GM21619 (cell line): ENCODE measurements around the gene SAMSN1.
A peak's percentile ranks its signal among the peaks of the same experiment; 100 is the strongest.
"Not testable (repeated sequence)": the region's sequence is repeated elsewhere in the genome, so short reads cannot be mapped to it uniquely, and the experiment has no call there.

Experiments used
- ATAC-seq: cut with Tn5 transposase; IDR thresholded peaks from one replicate; pipeline ENCODE4 v1.9.1; 2021; ENCODE audit not compliant: unreplicated experiment

SAMSN1 gene

GRCh38 chr21:14567331-14568279, 21.5 kb upstream of the SAMSN1 start:
- no peak for ATAC-seq

GRCh38 chr21:14566894-14567293, 20.8 kb upstream of the SAMSN1 start:
- no peak for ATAC-seq

GRCh38 chr21:14562959-14563358, 16.8 kb upstream of the SAMSN1 start:
- ATAC-seq = no peak

GRCh38 chr21:14560555-14560954, 14.4 kb upstream of the SAMSN1 start:
- no peak for ATAC-seq

- no peak for ATAC-seq
Measured at GRCh38 chr21:14560139-14560538, 14.0 kb upstream of the SAMSN1 start.

- no peak for ATAC-seq
Measured at GRCh38 chr21:14559102-14559501, 13.0 kb upstream of the SAMSN1 start.

- ATAC-seq = no peak
Measured at GRCh38 chr21:14557413-14557812, 11.3 kb upstream of the SAMSN1 start.

GRCh38 chr21:14554948-14555347, 8.8 kb upstream of the SAMSN1 start:
- ATAC-seq = no peak

GRCh38 chr21:14553422-14553821, 7.3 kb upstream of the SAMSN1 start:
- ATAC-seq = no peak

- ATAC-seq = no peak
Measured at GRCh38 chr21:14551741-14552140, 5.6 kb upstream of the SAMSN1 start.

- no peak for ATAC-seq
Measured at GRCh38 chr21:14550135-14550534, 4.0 kb upstream of the SAMSN1 start.

- no peak for ATAC-seq
Measured at GRCh38 chr21:14548779-14549178, 2.7 kb upstream of the SAMSN1 start.

GRCh38 chr21:14547834-14548513, 1.9 kb upstream of the SAMSN1 start:
- ATAC-seq = peak; percentile 30

GRCh38 chr21:14546719-14547118, 604 bp upstream of the SAMSN1 start:
- ATAC-seq = not testable (repeated sequence)

- ATAC-seq = no peak
Measured at GRCh38 chr21:14543983-14544382, 2.1 kb downstream of the SAMSN1 start.

GRCh38 chr21:14542638-14543037, 3.5 kb downstream of the SAMSN1 start:
- no peak for ATAC-seq

GRCh38 chr21:14541841-14542490, 4.1 kb downstream of the SAMSN1 start:
- no peak for ATAC-seq

GRCh38 chr21:14538483-14538882, 7.6 kb downstream of the SAMSN1 start:
- ATAC-seq = no peak

- no peak for ATAC-seq
Measured at GRCh38 chr21:14536929-14537328, 9.2 kb downstream of the SAMSN1 start.

- ATAC-seq = no peak
Measured at GRCh38 chr21:14535702-14536101, 10.4 kb downstream of the SAMSN1 start.
